ENCODE results near the gene CHERP.

DNA sequence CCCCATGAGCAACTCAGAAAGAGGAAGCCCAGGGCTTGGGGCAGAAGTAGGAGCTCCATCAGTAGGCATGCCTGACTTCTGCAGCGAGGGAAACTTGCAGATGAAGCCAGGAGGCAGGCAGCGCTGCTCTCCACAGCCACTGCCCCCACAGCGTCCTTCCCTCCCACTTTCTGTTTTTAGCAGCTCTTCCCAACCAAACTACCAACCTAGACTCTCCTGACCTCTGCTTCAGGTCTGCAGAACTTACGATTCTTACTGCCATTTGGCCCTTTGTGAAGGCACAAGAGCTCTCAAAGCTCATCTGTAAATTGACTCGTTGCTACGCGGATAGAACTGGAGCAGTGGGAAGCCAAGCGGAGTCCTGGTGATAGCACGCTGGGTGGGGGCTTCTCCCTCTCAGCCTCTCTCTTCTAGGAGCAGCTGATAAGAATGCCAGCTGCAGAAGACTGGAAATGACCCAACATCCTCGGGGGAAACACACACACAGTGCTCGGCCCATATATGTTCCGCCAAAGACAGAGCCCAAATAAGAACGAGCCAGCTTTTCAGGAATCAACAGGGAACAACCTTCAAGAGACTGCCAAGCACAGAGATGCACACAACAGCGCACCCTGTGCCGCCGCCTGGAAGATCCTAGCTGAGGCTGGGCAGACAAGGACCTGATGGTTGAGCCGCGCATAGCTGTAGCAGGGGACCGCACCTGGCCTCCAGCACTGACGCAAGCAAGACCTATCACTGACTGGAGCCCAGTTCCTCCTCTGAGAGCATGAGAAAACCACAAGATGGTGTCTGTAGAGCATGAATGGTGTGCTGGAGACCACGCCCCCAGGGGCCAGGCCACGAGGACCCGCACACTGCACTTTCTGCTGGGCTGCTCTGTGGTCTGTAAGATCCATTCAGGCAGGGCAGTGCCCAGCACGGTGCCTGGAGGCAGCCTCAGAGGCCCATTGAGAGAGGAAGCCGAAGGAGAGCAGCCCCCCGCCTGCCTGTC is 45.9 kb upstream of the CHERP start:
- TF ChIP-seq, protein P1, sequence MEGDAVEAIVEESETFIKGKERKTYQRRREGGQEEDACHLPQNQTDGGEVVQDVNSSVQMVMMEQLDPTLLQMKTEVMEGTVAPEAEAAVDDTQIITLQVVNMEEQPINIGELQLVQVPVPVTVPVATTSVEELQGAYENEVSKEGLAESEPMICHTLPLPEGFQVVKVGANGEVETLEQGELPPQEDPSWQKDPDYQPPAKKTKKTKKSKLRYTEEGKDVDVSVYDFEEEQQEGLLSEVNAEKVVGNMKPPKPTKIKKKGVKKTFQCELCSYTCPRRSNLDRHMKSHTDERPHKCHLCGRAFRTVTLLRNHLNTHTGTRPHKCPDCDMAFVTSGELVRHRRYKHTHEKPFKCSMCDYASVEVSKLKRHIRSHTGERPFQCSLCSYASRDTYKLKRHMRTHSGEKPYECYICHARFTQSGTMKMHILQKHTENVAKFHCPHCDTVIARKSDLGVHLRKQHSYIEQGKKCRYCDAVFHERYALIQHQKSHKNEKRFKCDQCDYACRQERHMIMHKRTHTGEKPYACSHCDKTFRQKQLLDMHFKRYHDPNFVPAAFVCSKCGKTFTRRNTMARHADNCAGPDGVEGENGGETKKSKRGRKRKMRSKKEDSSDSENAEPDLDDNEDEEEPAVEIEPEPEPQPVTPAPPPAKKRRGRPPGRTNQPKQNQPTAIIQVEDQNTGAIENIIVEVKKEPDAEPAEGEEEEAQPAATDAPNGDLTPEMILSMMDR (conservative IDR thresholded peaks at IDR 0.05; ENCODE audit: low read length), result no peak; the same call in 1 of the 2 replicates
- no peak for TF ChIP-seq EZH2phosphoT487 (IDR thresholded peaks at IDR 0.05; ENCODE audit: borderline replicate concordance, low read depth, low read length)
